NOMO-1 treated with DMSO at 0.1 percent for 48 hours (cell line): ENCODE data around the gene USP12.
"Not testable (repeated sequence)": the region's sequence is repeated elsewhere in the genome, so short reads cannot be mapped to it uniquely, and the experiment has no call there.

ENCODE experiments used
- DNase-seq: peaks from one replicate; lab custom pipeline; 2025; ENCODE audit not compliant: unreplicated experiment; lab: John Stamatoyannopoulos, UW

The USP12 gene, protein sequence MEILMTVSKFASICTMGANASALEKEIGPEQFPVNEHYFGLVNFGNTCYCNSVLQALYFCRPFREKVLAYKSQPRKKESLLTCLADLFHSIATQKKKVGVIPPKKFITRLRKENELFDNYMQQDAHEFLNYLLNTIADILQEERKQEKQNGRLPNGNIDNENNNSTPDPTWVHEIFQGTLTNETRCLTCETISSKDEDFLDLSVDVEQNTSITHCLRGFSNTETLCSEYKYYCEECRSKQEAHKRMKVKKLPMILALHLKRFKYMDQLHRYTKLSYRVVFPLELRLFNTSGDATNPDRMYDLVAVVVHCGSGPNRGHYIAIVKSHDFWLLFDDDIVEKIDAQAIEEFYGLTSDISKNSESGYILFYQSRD

DNA sequence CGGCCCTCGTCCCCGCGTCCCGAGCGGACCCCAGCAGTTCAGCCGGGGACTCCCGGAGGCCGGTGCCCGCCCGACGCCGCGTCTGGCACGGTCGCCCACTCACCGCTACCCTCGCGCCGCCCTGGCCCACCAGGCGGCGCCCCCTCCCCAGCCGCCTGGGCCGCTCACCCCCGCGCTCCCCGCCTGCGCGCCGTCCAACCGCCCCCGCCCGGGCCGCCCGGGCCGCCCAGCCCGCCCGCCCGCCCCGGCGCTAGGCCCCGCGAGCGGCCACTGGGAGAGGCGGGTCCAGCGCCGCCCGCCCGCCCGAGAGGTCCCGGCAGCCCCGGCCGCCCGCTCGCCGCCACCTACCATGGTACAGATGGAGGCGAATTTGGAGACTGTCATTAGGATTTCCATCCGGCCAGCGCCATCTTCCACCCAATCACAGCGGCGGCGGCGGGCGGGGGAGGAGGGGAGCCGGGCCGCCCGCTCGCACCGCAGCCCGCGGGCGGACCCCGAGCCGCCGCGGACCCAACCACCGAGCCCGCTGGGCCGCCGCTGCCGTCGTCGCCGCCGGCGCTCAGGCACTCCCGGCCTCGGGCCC is at the start of gene USP12:
Gene USP12 (minus strand): TSS at position 568 of the 583 bp plus-strand sequence. CDS start 172 bp downstream, at position 396.
- DNase-seq: no peak

DNA sequence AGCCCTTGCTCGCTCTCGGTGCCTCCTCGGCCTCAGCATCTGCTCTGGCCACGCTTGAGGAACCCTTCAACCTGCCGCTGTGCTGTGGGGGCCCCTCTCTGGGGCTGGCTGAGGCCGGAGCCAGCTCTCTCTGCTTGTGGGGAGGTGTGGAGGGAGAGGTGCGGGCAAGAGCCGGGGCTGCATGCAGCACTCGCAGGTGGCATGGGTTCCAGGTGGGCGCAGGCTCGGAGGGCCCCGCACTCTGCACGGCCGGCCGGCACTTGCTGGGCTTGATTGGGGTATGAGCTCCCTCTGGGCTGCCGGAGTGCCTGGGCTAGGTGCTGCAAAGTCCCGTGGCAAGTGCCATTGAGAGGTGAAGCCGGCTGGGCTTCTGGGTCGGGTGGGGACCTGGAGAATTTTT is 48.0 kb upstream of the USP12 start:
- DNase-seq: no peak

DNA sequence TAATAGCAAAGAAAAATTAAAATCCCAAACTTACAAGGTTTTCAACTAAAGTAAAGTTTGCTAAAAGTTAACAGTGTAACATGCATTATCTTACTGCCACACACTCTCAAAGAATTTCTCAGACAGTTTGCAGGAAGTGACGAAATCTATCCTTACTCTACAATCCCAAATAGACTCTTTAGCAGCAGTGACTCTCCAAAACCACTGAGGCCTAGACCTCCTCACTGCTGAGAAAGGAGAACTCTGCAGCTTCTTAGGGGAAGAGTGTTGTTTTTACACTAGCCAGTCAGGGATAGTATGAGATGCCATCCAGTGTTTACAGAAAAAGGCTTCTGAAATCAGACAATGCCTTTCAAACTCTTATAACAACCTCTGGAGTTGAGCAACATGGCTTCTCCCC is 47.2 kb upstream of the USP12 start:
- peak; percentile 39 for DNase-seq

DNA sequence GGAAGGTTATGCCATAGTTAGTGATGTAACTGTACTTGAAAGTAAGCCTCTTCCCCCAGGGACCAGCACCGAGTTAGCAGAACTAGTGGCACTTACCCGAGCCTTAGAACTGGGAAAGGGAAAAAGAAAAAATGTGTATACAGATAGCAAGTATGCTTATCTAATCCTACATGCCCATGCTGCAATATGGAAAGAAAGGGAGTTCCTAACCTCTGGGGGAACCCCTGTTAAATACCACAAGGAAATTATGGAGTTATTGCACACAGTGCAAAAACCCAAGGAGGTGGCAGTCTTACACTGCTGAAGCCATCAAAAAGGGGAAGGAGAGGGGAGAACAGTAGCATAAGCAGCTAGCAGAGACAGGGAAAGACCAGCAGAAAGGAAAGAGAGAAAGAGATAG is 46.2 kb upstream of the USP12 start:
- DNase-seq: not testable (repeated sequence)

DNA sequence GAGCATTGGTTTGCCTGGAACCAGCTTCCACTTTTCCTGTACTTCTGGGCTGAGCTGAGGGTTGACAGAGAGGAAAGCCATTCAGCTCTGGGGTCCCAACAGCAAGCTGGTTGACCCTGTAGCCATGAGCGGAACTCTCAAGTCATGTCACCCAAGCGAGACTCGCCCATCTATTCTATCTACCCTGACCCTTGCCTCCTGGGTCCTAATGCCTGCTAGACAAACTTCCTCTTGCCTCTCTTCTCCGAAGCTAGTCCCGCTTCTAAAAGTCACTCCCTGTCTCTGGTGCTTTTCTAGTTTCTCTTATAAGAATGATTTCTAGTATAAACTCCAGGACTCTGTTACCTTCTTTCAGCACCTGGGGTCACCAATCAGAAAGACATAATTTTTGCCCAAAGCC is 41.8 kb upstream of the USP12 start:
- not testable (repeated sequence) for DNase-seq

DNA sequence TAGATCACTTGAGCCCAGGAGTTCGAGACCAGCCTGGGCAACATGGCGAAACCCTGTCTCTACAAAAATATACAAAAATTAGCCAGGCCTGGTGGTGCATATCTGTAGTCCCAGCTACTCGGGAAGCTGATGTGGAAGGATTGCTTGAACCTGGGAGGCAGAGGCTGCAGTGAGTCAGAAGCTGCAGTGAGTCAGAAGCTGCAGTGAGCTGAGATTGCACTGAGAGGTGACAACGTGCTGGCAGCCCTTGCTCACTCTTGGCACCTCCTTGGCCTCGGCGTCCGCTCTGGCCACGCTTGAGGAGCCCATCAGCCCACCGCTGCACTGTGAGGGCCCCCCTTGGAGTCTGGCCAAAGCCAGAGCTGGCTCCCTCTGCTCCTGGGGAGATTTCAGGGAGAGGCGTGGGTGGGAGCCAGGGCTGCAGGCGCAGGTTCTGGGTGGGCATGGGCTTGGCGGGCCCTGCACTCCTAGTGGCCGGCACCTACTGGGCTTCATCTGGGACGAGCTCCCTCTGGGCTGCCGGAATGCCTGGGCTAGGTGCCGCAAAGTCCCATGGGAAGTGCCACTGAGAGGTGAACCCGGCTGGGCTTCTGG is 40.3 kb upstream of the USP12 start:
- no peak for DNase-seq

DNA sequence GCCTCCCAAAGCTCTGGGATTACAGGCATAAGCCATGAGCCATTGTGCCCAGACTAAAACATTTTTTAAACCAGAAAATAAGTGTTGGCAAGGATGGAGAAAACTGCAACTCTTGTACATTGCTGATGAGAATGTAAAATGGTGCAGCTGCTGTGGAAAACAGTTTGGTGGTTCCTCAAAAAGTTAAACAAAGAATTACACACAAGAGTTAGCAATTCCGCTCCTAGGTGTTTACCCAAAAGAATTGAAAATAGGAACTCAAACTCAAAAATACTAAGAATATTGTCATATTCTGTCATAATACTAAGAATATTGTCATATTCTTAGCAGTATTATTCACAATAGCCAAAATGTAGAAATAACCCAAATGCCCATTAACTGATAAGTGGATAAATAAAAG is 39.7 kb upstream of the USP12 start:
- no peak for DNase-seq

DNA sequence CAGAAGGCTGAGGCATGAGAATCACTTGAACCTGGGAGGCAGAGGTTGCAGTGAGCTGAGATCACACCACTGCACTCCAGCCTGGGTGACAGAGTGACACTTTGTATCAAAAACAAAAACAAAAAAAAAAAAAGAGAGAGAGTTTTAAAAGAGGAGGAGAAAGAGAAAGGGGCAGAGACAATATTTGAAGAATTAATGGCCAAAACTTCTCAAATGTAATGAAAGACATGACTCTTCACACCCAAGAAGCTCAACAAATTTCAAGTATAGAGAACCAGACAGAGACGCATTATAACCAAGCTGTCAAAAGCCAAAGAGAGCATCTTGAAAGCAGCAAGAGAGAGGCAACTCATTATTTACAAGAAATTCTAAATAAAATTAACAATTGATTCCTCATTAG is 36.9 kb upstream of the USP12 start:
- no peak for DNase-seq

DNA sequence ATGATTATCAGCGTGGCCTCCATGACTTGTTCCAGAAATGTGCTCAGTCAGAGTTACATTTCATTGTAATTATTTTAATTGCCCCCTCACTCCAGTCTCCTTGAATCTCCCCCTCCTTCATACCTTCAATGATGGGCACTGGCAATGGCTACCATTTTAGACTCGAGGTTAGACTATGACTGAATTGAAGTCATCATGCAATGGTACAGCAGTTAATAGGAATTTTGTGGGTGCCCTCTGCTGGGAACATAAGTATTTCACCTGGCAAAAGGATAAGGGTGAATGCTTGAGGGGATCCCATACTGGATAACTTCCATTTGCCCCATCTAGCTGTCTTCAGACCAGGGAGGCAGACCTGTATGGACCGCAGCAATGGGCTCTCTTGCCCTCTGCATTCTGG is 32.2 kb upstream of the USP12 start:
- DNase-seq: no peak

DNA sequence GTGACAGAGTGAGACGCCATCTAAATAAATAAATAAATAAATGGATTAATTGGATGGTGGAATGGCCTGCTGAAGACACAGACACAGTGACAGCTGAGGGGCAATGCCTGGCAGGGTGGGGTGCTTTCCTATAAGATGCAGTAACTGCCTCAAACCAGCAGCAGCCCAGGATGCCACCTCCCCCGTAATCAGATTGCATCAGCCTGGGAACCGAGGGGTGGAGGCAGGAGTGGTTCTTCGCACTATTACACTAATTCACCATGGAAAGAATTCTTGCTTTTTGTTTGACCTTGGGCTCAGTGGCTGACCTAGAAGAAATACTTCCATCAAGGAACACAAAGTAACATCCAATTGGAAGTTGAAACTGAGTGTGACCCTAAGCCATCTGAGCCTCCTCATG is 31.6 kb upstream of the USP12 start:
- DNase-seq: no peak

DNA sequence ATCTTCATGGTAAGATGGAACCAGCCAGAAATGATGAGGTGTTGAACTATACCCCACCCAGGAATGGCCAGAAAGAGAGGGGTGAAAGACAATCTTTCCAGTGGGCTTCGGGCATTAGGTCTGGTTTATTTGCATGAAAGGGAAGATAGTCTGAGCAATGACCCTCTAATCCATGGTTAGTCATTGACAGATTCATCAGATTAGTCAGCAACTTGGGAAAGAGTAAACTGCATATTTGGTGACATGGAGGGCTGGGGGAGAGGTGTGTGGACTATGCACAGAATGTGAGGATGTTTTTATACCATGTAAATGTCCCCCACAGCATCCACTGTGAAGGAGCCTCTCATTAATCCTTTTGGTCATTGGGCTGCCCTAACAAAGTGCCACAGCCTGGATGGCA is 30.1 kb upstream of the USP12 start:
- no peak for DNase-seq

DNA sequence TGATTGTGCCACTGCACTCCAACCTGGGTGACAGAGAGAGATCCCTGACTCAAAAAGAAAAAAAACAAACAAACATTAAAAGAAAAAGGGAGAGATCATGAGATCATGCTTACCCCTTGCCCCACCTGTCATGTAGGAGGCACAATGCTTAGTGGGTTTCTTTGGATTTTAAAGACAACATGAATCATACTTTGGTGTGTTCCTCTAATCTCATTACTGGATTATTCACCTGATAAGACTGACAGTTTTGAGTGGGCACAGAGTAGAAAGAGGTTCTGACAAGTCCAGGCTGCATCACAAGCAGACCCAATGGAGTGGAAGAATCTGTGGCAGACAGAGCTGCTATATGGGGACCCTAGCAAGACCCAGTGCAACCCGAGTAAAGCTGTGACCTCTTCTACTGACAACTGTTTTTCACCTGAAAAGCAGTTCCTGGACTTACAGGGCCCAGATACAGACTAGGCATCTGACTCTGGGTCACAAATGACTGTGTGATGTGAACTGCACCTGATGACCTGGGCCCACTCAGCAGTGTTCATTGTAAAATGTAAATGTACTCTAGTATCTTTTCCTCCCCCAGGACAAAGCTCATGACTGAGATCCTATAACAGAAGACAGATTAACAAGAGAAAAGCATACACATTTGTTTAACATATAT is 28.9 kb upstream of the USP12 start:
- no peak for DNase-seq

DNA sequence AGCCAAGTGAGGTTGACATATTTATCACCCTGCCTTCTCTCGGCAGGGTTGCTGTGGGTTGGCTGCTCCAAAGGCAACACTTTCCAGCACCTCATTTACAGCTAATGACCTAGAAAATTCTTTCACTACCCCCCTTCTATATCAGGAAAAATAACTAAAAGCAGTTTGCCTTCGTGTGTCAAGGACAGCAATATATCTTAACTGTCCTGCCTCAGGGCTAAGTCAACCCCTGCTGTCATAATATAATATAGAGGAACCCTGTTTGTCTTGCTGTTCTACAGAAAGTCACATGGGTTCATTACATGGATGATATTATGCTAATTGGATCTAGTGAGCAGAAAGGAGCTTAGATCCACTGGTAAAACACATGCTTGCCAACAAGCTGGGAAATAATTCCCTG is 28.1 kb upstream of the USP12 start:
- DNase-seq: no peak

DNA sequence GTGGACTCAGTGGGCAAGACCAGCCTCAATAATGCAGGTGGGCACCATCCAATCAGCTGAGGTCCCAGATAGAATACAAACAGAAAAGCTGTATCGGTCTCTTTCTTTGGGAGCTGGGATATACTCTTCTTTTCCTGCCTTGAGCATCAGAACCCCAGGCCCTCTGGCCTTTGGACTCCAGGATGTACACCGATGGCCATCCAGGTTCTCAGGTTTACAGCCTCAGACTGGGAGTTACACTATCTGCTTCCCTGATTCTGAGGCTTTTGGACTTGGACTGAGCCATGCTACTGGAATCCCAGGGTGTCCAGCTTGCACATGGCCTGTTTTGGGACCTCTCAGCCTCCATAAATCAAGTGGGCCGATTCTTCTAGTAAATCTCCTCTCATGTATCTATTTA is 27.6 kb upstream of the USP12 start:
- no peak for DNase-seq

DNA sequence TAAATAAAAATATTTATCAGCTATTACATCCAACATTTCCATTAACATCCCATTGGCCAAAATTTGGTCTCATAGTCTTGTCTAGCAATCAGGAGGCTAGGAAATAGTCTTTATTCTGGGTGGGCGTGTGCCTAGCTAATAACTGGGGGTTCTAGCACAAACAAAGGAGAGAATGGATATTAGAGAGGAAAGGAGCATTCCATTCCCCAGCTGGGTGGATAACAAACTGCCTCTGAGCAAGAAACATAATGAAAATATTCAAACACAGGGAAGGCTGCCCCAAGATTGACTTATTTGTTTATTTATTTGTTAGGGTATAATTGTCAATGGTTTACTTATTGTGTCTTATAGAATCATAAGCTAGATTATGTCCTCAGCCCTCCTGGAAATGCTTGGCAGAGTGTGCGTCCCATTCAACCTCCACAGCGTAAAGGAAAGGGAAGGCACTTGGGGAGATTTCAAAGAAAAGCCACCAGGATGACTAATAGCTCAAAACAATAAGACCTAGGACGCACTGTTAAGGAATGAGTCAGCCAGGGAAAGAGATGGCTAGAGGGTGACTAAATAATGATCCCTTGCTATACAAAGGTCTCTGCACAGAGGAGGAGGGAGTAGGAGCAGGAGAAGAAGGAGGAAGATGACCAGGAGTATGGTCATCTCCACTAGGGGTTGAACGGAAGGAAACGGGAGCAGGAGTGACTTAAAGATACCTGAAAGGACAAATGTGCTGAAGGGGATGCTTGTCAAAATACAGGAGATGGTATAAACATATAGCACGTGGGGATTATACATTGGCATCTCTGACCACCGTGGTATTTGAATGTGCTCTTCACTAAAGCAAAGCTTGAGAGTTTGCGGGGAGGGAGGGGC is 23.5 kb upstream of the USP12 start:
- no peak for DNase-seq

DNA sequence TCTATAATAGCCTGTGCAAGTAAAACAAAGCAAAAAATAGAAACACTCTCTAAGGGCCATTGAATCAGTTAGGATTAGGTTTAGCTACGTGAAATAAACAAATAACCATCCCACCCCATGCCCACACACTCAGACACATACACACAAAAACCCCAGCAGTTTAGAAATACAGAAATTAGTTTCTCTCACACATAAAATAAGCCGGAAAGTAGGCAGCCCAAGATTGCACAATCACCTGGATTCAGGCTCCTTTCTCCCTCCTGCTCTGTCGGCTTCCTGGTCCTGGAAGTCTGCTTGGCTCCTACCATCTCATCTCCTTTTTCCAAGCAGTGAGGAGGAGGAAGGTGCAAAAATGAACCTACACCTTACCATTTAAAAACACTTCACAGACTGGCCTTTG is 22.6 kb upstream of the USP12 start:
- DNase-seq: no peak

DNA sequence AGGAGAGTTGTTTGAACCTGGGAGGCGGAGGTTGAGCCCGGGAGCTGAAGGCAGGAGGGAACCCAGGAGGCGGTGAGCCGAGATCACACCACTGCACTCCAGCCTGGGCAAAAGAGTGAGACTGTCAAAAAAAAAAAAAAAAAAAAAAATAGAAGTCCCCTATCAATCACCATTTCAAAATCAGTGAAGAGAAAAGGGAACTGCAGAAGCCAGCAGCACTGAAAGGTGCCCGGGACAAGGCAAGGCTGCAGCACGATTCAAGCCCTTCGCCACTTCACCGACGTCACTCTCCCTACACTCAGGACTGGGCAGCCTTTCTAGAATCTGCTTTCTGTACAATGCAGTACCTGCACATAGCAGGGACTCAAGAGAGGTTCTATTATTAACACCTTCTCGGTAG is 21.9 kb upstream of the USP12 start:
- DNase-seq: peak; percentile 36

DNA sequence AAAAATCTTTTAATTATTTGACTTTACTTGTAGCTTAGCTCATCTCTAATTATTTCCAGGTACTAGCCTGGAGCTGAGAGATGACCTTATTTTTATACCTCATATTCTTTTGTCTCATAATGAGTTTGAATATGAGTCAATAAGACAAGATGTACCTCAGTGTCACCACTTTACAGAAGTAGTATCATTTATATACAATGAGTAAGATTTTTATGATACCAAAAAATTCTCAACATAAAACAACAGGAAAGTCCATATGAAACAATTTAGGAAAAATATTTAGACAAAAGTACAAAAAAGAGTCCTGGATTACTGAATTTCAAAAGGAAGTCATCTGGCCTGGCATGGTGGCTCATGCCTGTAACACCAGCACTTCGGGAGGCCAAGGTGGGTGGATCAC is 21.4 kb upstream of the USP12 start:
- DNase-seq: no peak

DNA sequence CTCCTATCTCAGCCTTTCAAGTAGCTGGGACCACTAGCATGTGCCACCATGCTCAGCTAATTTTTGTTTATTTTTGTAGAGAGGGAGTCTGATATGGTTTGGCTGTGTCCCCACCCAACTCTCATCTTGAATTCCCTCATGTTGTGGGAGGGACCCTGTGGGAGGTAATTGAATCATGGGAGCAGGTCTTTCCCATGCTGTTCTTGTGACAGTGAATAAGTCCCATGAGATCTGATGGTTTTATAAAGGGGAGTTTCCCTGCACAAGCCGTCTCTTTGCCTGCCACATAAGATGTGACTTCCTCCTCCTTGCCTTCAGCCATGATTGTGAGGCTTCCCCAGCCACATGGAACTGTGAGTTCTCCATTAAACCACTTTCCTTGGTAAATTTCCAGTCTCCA is 20.8 kb upstream of the USP12 start:
- DNase-seq: not testable (repeated sequence)

DNA sequence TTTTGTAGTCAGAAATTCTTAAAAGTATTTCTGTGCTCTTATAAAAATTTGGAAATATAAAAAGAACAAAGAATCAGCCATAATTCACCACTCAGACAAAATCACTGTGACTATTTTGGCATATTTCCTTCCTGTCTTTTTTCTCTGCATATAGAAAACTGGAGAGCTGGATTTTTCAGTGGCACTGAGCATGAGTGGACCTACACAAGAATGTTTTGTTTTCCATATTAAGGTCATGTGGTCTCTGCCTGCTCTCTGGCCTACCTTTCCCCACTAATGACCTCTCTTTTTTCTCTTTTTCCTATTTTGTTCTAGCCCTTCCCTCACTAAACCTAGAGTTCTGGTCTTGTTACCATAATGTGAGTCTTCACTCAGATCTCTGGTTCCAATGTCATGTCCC is 17.6 kb upstream of the USP12 start:
- no peak for DNase-seq

DNA sequence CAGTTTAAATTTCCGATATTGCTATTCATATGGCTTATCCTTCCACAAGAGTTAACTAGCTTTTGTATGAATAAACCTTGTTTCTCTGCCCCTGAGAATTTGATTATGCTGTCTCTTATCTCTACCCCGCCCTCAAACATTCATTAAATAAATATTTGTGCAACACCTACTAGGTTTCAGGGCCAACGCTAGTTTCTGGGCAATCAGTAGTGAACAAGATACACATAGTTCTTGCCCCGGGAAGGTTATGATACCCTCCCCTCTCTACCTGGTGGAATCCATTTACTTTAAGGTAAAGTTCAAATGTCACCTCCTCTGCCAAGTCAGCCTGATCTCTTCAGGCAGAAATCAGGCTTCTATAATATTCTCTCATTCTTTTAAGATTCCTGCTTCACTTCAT is 16.6 kb upstream of the USP12 start:
- no peak for DNase-seq
